Loucy (cell line): ENCODE measurements around the gene KIR3DL1.
"Not testable (repeated sequence)": the region's sequence is repeated elsewhere in the genome, so short reads cannot be mapped to it uniquely, and the experiment has no call there.

ENCODE experiments used
- H2AFZ ChIP-seq: fragments of 200-600 bp; sonication (generic); 2 replicates; pipeline ENCODE4 v1.6.0; 2016; ENCODE audit warnings: antibody characterized with exemption, mild to moderate bottlenecking, low read length, moderate library complexity
- H3F3A ChIP-seq: fragments of 200-600 bp; 2 replicates; pipeline ENCODE4 v1.6.0; 2016; ENCODE audit warnings: antibody characterized with exemption, low read depth, mild to moderate bottlenecking
- H3K27me3 ChIP-seq: fragments of 200-600 bp; sonication (generic); 2 replicates; pipeline ENCODE4 v1.6.1; 2014; ENCODE audit warnings: low read length, mild to moderate bottlenecking; ENCODE audit not compliant: insufficient read depth, poor library complexity, severe bottlenecking
- H3K36me3 ChIP-seq: fragments of 200-600 bp; sonication (generic); 2 replicates; pipeline ENCODE4 v1.6.1; 2016; ENCODE audit warnings: low read length; ENCODE audit not compliant: insufficient read depth
- H3K4me1 ChIP-seq: fragments of 200-600 bp; sonication (generic); 2 replicates; pipeline ENCODE4 v1.5.1; 2014; ENCODE audit warnings: low read length, mild to moderate bottlenecking; ENCODE audit not compliant: insufficient read depth, poor library complexity, severe bottlenecking
- H3K4me2 ChIP-seq: fragments of 200-600 bp; sonication (generic); 2 replicates; pipeline ENCODE4 v1.6.0; 2014; ENCODE audit warnings: antibody characterized with exemption, low read length, low read depth, mild to moderate bottlenecking; ENCODE audit not compliant: poor library complexity, severe bottlenecking
- H3K4me3 ChIP-seq: fragments of 200-600 bp; sonication (generic); 2 replicates; pipeline ENCODE4 v1.5.1; 2014; ENCODE audit warnings: low read length, mild to moderate bottlenecking, mixed read lengths; ENCODE audit not compliant: poor library complexity, severe bottlenecking
- H3K79me2 ChIP-seq: fragments of 200-600 bp; sonication (generic); 2 replicates; pipeline ENCODE4 v1.6.1; 2014; ENCODE audit warnings: low read length; ENCODE audit not compliant: insufficient read depth
- H3K9ac ChIP-seq: fragments of 200-600 bp; sonication (generic); 2 replicates; pipeline ENCODE4 v1.6.0; 2014; ENCODE audit warnings: mild to moderate bottlenecking, low read depth, low read length, moderate library complexity; ENCODE audit not compliant: poor library complexity, severe bottlenecking
- H3K9me2 ChIP-seq: fragments of 200-600 bp; sonication (generic); replicated peaks from 2 replicates; pipeline ENCODE4 v1.6.1; 2016; ENCODE audit warnings: low read depth, low read length, mixed read lengths
- H3K9me3 ChIP-seq: fragments of 200-600 bp; sonication (generic); 2 replicates; pipeline ENCODE4 v1.6.1; 2014; ENCODE audit warnings: mild to moderate bottlenecking, antibody characterized with exemption, low read length, low read depth; ENCODE audit not compliant: insufficient read depth
- H4K20me1 ChIP-seq: fragments of 200-600 bp; sonication (generic); 2 replicates; pipeline ENCODE4 v1.6.0; 2014; ENCODE audit warnings: antibody characterized with exemption, low read length, mild to moderate bottlenecking; ENCODE audit not compliant: insufficient read depth, poor library complexity, severe bottlenecking
- CTCF ChIP-seq: fragments of 200-600 bp; sonication (generic); conservative IDR thresholded peaks from 2 replicates; pipeline ENCODE4 v1.5.1; 2014; ENCODE audit warnings: mild to moderate bottlenecking, antibody characterized with exemption, low read length
- EZH2phosphoT487 ChIP-seq: fragments of 200-600 bp; IDR thresholded peaks from 2 replicates; pipeline ENCODE4 v1.6.1; 2018; ENCODE audit warnings: antibody characterized with exemption, mild to moderate bottlenecking, moderate library complexity, borderline replicate concordance

Gene KIR3DL1

GRCh38 chr19:54859421-54859820, 43.2 kb downstream of the KIR3DL1 start:
- not testable (repeated sequence) for H3K4me1 ChIP-seq, H3K27me3 ChIP-seq, H3K36me3 ChIP-seq, H3K79me2 ChIP-seq, H3K9ac ChIP-seq, H3K9me2 ChIP-seq, H3F3A ChIP-seq, H3K4me3 ChIP-seq, H2AFZ ChIP-seq, H4K20me1 ChIP-seq, H3K9me3 ChIP-seq, H3K4me2 ChIP-seq

DNA sequence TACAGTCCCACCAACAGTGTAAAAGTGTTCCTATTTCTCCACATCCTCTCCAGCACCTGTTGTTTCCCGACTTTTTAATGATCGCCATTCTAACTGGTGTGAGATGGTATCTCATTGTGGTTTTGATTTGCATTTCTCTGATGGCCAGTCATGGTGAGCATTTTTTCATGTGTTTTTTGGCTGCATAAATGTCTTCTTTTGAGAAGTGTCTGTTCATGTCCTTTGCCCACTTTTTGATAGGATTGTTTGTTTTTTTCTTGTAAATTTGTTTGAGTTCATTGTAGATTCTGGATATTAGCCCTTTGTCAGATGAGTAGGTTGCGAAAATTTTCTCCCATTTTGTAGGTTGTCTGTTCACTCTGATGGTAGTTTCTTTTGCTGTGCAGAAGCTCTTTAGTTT, 47.2 kb downstream of the KIR3DL1 start:
- H4K20me1 ChIP-seq: not testable (repeated sequence)

GRCh38 chr19:54871696-54872095, 55.4 kb downstream of the KIR3DL1 start:
- H3K9me2 ChIP-seq: no peaks in the 10 kb centered on the region
- H3K27me3 ChIP-seq: no peaks in the 10 kb centered on the region
- H3K9me3 ChIP-seq: no peaks in the 10 kb centered on the region
- H2AFZ ChIP-seq: no peak overlapping the region
- no peaks in the 10 kb centered on the region for H3F3A ChIP-seq
- H4K20me1 ChIP-seq: no peaks in the 10 kb centered on the region
- H3K4me1 ChIP-seq: no peaks in the 10 kb centered on the region
- no peaks in the 10 kb centered on the region for H3K79me2 ChIP-seq
- H3K9ac ChIP-seq: no peak overlapping the region
- no peak overlapping the region for H3K4me2 ChIP-seq
- TF ChIP-seq CTCF: no peak
- TF ChIP-seq EZH2phosphoT487: no peak
- no peaks in the 10 kb centered on the region for H3K36me3 ChIP-seq
- no peak overlapping the region for H3K4me3 ChIP-seq

More for the DNA sequence above, 47.2 kb downstream of the KIR3DL1 start:
- not testable (repeated sequence) for H3K36me3 ChIP-seq, H3K27me3 ChIP-seq, H3K9ac ChIP-seq, H3K4me3 ChIP-seq, H3F3A ChIP-seq, H3K9me2 ChIP-seq, H3K4me1 ChIP-seq, H3K4me2 ChIP-seq, H3K79me2 ChIP-seq, H3K9me3 ChIP-seq, H2AFZ ChIP-seq

DNA sequence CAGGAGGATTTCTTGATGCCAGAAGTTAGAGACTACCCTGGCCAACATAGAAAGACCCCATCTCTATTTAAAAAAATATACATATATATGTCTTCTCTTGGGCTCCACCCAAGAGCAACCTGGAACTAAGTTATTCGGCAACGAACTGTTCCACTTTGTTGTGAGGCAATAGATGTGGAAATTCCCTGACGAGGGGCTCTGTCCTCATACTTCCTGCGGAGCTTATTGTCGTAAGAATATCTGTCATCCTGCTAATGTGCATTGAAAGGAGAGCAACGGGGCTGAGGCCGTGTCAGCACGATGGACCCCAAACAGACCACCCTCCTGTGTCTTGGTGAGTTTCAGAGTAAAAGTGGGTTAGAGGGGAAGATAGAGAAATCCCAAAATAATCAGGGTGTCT, 57.7 kb downstream of the KIR3DL1 start, which contains the start of gene FCAR:
Gene FCAR (plus strand): TSS at position 246 of the 400 bp plus-strand sequence. CDS start 55 bp downstream, at position 301.
- TF ChIP-seq EZH2phosphoT487: no peak
- no peak for TF ChIP-seq CTCF
- Histone ChIP-seq H3K4me2 (no peak within 1 kb of the TSS), H3K9ac (no peak within 1 kb of the TSS), H3K9me2 (no peaks in the 10 kb centered on the region), H3K9me3 (no peaks in the 10 kb centered on the region), H4K20me1 (no peaks in the 10 kb centered on the region), H3K36me3 (no peaks in the 10 kb centered on the region), H3K79me2 (no peaks in the 10 kb centered on the region), H3K4me3 (no peak within 1 kb of the TSS), H3K27me3 (no peaks in the 10 kb centered on the region), H3K4me1 (no peaks in the 10 kb centered on the region), H3F3A (no peaks in the 10 kb centered on the region), H2AFZ (no peak within 1 kb of the TSS)
